ENCODE results near the gene ZNF616.

ZNF616 gene

GRCh38 chr19:52102782-52103181 is 37.0 kb downstream of the ZNF616 start:
- TF ChIP-seq, protein P1, sequence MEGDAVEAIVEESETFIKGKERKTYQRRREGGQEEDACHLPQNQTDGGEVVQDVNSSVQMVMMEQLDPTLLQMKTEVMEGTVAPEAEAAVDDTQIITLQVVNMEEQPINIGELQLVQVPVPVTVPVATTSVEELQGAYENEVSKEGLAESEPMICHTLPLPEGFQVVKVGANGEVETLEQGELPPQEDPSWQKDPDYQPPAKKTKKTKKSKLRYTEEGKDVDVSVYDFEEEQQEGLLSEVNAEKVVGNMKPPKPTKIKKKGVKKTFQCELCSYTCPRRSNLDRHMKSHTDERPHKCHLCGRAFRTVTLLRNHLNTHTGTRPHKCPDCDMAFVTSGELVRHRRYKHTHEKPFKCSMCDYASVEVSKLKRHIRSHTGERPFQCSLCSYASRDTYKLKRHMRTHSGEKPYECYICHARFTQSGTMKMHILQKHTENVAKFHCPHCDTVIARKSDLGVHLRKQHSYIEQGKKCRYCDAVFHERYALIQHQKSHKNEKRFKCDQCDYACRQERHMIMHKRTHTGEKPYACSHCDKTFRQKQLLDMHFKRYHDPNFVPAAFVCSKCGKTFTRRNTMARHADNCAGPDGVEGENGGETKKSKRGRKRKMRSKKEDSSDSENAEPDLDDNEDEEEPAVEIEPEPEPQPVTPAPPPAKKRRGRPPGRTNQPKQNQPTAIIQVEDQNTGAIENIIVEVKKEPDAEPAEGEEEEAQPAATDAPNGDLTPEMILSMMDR (conservative IDR thresholded peaks at IDR 0.05) = no peak
- no peak overlapping the region for H3K27ac ChIP-seq

- H3K27ac ChIP-seq = no peak overlapping the region
- TF ChIP-seq, protein P1 (conservative IDR thresholded peaks at IDR 0.05) = no peak
Measured at GRCh38 chr19:52101866-52102562, 37.7 kb downstream of the ZNF616 start.

- H3K27ac ChIP-seq = no peak overlapping the region
- TF ChIP-seq, protein P1 (conservative IDR thresholded peaks at IDR 0.05) = no peak
Measured at GRCh38 chr19:52099497-52100138, 40.1 kb downstream of the ZNF616 start.

DNA sequence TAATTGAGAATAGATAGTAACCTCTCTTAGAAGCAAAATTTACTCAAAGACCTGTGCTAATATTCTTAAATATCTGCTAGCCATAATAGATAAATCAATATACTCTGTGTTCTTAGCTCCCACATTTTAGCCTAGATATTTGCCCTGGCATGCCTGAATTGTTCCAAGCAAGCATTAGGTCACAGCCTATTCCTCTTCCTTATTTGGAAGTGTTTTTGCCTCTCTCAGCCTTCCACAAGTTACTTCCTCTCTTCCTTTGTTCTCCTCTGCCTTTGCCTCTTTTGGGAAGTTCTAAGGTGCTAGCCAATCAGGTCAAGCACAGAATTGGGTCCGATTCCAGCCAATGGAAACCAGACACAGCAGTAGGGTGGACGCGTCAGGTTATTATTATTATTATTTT is 43.3 kb downstream of the ZNF616 start:
- peak overlapping the region; percentile 79 for H3K27ac ChIP-seq

DNA sequence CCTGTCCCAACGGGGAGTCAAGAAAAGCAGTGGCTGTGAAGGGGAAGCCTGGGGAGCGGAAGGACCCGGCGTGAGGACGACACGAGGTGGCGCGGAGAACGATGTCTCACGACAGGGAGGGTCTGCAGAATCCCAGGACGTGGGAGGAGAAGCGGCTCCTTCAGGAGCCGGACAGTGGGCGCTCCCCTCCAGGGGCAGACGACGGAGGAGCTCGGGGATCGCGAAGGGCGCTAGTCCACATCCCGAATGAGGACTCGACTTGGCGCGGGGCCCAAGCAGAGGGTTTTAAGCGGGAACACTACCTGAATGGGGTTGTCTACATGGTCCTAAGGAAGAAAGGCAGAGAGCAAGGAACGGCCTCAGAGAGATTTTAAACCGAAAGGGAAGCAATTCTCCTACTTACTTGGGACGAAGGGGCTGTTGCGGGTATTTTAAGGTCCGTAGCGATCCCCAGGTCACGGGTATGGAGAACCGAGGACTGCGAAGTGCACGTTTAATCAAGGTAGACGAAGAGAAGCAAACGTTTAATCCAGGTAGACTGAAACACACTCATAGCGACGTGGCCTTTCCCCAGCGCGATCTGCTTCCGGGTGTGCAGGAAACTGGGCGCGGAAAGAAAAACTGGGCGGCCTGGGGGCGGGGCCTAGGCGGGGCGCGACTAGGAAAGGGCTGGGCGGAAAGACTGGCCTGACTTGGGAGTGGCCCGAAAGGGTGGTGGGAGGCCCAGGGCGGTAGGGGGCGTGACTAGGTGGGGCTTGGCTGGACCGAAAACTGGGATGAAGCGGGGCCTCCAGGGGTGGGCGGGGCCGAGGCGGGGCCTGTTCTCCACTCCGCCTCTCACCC is 44.3 kb downstream of the ZNF616 start, which contains the start of gene ZNF841:
ZNF841 (minus strand) TSS at position 594 of the 843 bp plus-strand sequence. CDS start 10,964 bp downstream, outside the sequence.
- TF ChIP-seq, protein P1 (conservative IDR thresholded peaks at IDR 0.05) = no peak
- H3K27ac ChIP-seq = peak within 1 kb of the TSS; percentile 79

- peak overlapping the region; percentile 79 for H3K27ac ChIP-seq
- TF ChIP-seq, protein P1 (conservative IDR thresholded peaks at IDR 0.05) = no peak
Measured at GRCh38 chr19:52094526-52095130, 45.1 kb downstream of the ZNF616 start.

GRCh38 chr19:52086481-52086880 is 53.3 kb downstream of the ZNF616 start:
- TF ChIP-seq, protein P1 (conservative IDR thresholded peaks at IDR 0.05) = no peak
- H3K27ac ChIP-seq = no peak overlapping the region
